HG02798 (cell line): ENCODE measurements around the gene PCBP4.
"Not testable (repeated sequence)": the region's sequence is repeated elsewhere in the genome, so short reads cannot be mapped to it uniquely, and the experiment has no call there.

ENCODE experiments used
- ATAC-seq: cut with Tn5 transposase; IDR thresholded peaks from one replicate; pipeline ENCODE4 v1.9.1; 2021; ENCODE audit warnings: mild to moderate bottlenecking; ENCODE audit not compliant: unreplicated experiment, poor library complexity

PCBP4 gene

GRCh38 chr3:51928981-51929380 is 38.3 kb downstream of the PCBP4 start:
- ATAC-seq = not testable (repeated sequence)

GRCh38 chr3:51928438-51928837 is 38.8 kb downstream of the PCBP4 start:
- no peak for ATAC-seq

GRCh38 chr3:51927061-51927977 is 39.9 kb downstream of the PCBP4 start:
- no peak for ATAC-seq

- no peak for ATAC-seq
These were observed 46.1 kb downstream of the PCBP4 start for GRCh38 chr3:51921081-51921578.

- ATAC-seq = no peak
These were observed 50.8 kb downstream of the PCBP4 start for GRCh38 chr3:51916418-51916817.

- no peak for ATAC-seq
These were observed 59.2 kb downstream of the PCBP4 start for GRCh38 chr3:51908026-51908425.
